Measurements from ENCODE around the gene ZFAND4. TPM values are rescaled to one million over a fixed set of nuclear protein-coding genes. Genes with fewer than 3 reads are reported as not detected.
"Not testable (repeated sequence)": the region's sequence is repeated elsewhere in the genome, so short reads cannot be mapped to it uniquely, and the experiment has no call there.

The ZFAND4 gene
- total and polyA plus RNA-seq, 2 donors (not counting 3 experiments of a cell fraction or from before 2014, with no cell fraction given) = 1.5 to 7.8 TPM

DNA sequence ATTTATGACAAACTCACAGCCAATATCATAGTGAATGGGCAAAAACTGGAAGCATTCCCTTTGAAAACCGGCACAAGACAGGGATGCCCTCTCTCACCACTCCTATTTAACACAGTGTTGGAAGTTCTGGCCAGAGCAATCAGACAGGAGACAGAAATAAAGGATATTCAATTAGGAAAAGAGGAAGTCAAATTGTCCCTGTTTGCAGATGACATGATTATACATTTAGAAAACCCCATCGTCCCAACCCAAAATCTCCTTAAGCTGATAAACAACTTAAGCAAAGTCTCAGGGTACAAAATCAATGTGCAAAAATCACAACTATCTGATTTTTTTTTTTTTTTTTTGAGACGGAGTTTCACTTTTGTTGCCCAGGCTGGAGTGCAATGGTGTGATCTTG lies 2.7 kb downstream of the ZFAND4 start:
- H3K4me3 ChIP-seq (replicated peaks in 1 of 3; ENCODE audit: insufficient read depth in 1 of 3, low read depth in 1 of 3, low read length in 3 of 3); FAIRE-seq; H3K27me3 ChIP-seq (ENCODE audit: control insufficient read depth in 2 of 2, insufficient read depth in 2 of 2, low read length in 2 of 2); H3K27ac ChIP-seq (ENCODE audit: insufficient read depth, low read depth, low read length); H3K9me1 ChIP-seq (replicated peaks; ENCODE audit: control insufficient read depth, extremely low read depth, insufficient read depth, low read length); H3K4me1 ChIP-seq (ENCODE audit: control insufficient read depth, extremely low read depth, insufficient read depth, low read length); H3K79me2 ChIP-seq (ENCODE audit: control insufficient read depth, insufficient read depth, low read length); dilution Hi-C loops (cut with MboI; ENCODE audit: extremely low pct_ligation_motif_present, low sequenced_read_pairs); H4K20me1 ChIP-seq (replicated peaks; ENCODE audit: control insufficient read depth, extremely low read depth, insufficient read depth, low read length); intact Hi-C loops (cut with micrococcal nuclease); H2AFZ ChIP-seq (ENCODE audit: low read depth, low read length); H3K9me3 ChIP-seq (replicated peaks; ENCODE audit: control insufficient read depth, insufficient read depth, low read length); POLR2A ChIA-PET; H3K4me2 ChIP-seq (ENCODE audit: insufficient read depth, low read length); DNase-seq (ENCODE audit: low read depth, low spot score); H3K36me3 ChIP-seq (ENCODE audit: control insufficient read depth in 2 of 2, extremely low read depth in 1 of 2, insufficient read depth in 2 of 2, low read length in 2 of 2); H3K9ac ChIP-seq (replicated peaks; ENCODE audit: extremely low read depth, insufficient read depth, low read length); BruUV-seq (replicated peaks): not testable (repeated sequence)
- CTCF ChIA-PET = interaction anchor here (0.6 to 3.7 kb wide), 2 partner anchors 33 to 205 kb away, joined by 3 to 84 read pairs; no protein-coding TSS in a partner anchor

DNA sequence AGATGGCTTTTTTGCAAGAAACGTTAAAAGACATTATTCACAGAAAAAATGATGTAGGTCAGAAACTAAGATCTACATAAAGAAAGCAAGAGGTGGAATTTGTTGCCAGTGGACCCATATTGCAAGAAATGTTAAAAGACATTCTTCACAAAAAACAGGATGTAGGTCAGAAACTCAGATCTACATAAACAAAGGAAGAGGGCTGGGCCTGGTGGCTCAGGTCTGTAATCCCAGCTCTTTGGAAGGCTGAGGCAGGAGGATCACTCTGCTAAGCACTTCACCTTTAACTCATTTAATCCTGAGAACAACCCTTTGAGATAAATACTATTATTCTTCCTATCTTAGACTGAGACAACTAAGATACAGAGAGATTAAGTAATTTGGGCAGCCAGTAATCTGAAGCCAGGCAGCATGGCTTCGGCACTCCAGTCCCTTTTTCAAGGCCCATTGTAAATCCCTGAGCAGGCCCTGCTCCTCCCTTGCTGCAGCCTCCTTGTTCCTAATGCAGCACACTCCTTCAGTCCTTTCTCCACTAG lies 11.6 kb downstream of the ZFAND4 start:
- intact Hi-C loops (cut with micrococcal nuclease) = no loop called here
- no peak overlapping the region for H3K27ac ChIP-seq (ENCODE audit: insufficient read depth, low read depth, low read length)
- H3K4me3 ChIP-seq (replicated peaks in 1 of 3; ENCODE audit: insufficient read depth in 1 of 3, low read depth in 1 of 3, low read length in 3 of 3) = no peak overlapping the region
- dilution Hi-C loops (cut with MboI; ENCODE audit: extremely low pct_ligation_motif_present, low sequenced_read_pairs) = no loop called here
- TF ChIP-seq GATA2 (IDR thresholded peaks at IDR 0.05; ENCODE audit: insufficient read depth, insufficient read length, low read depth, low read length) (no peak), MAX (IDR thresholded peaks at IDR 0.05; ENCODE audit: insufficient read depth, insufficient read length) (no peak), POLR2A (IDR thresholded peaks at IDR 0.05; ENCODE audit: low read depth, low read length) (no peak), JUN (IDR thresholded peaks at IDR 0.05; ENCODE audit: borderline replicate concordance, insufficient read depth, insufficient read length, low read depth) (no peak), EZH2 (IDR thresholded peaks at IDR 0.05; ENCODE audit: borderline replicate concordance, low read depth, low read length, severe bottlenecking) (no peak), POLR2AphosphoS5 (IDR thresholded peaks at IDR 0.05; ENCODE audit: insufficient read depth, low read depth, low read length) (no peak), FOS (IDR thresholded peaks at IDR 0.05; ENCODE audit: borderline replicate concordance, insufficient read depth, low read length) (no peak), MYC (IDR thresholded peaks at IDR 0.05; ENCODE audit: low read depth, low read length) (no peak), CTCF (IDR thresholded peaks at IDR 0.05; ENCODE audit: extremely low read depth in 1 of 2, insufficient read depth in 1 of 2, low read depth in 1 of 2, low read length in 2 of 2) (no peak)
- BruUV-seq (replicated peaks) = no TSS peak
- ChIA-PET POLR2A (no interaction called here), CTCF (interaction anchor here (0.7 kb wide), 1 partner anchor 152 kb away, joined by 3 read pairs; no protein-coding TSS in a partner anchor)
- H3K9me1 ChIP-seq (replicated peaks; ENCODE audit: control insufficient read depth, extremely low read depth, insufficient read depth, low read length) = no peaks in the 10 kb centered on the region
- no peaks in the 10 kb centered on the region for H4K20me1 ChIP-seq (replicated peaks; ENCODE audit: control insufficient read depth, extremely low read depth, insufficient read depth, low read length)
- no peaks in the 10 kb centered on the region for H3K27me3 ChIP-seq (ENCODE audit: control insufficient read depth in 2 of 2, insufficient read depth in 2 of 2, low read length in 2 of 2)
- DNase-seq (ENCODE audit: low read depth, low spot score) = no peak
- no peak overlapping the region for H2AFZ ChIP-seq (ENCODE audit: low read depth, low read length)
- H3K9ac ChIP-seq (replicated peaks; ENCODE audit: extremely low read depth, insufficient read depth, low read length) = no peak overlapping the region
- no peaks in the 10 kb centered on the region for H3K9me3 ChIP-seq (replicated peaks; ENCODE audit: control insufficient read depth, insufficient read depth, low read length)
- FAIRE-seq = peak; percentile 28
- H3K4me2 ChIP-seq (ENCODE audit: insufficient read depth, low read length) = no peak overlapping the region
- no peaks in the 10 kb centered on the region for H3K79me2 ChIP-seq (ENCODE audit: control insufficient read depth, insufficient read depth, low read length)
- H3K4me1 ChIP-seq (ENCODE audit: control insufficient read depth, extremely low read depth, insufficient read depth, low read length) = peaks cover 3% of the 10 kb centered on the region
- no peaks in the 10 kb centered on the region for H3K36me3 ChIP-seq (ENCODE audit: control insufficient read depth in 2 of 2, extremely low read depth in 1 of 2, insufficient read depth in 2 of 2, low read length in 2 of 2)
